Spleen (tissue), 11 donors: Measurements from ENCODE around the gene MCTP1. TPM values are rescaled to one million over a fixed set of nuclear protein-coding genes. Genes with fewer than 3 reads are reported as not detected.

Source experiments
- DNase-seq: peaks from one replicate; pipeline ENCODE4 v3.0.0-alpha.2; 2020
- H3K27ac ChIP-seq, 8 donors: fragments of 200-600 bp; sonication (generic) in 7 of 8; 1 replicate in 4 of 8; 2 replicates in 4 of 8; pipeline versions ENCODE4 v1.5.0 to v1.8.0; 2016 to 2021; ENCODE audit warnings: inconsistent platforms in 4 of 8, mild to moderate bottlenecking in 4 of 8, moderate library complexity in 1 of 8
- H3K27me3 ChIP-seq, 7 donors: fragments of 200-600 bp; sonication (generic) in 6 of 7; replicated peaks in 1 of 7; 1 replicate in 4 of 7; 2 replicates in 3 of 7; pipeline versions ENCODE4 v1.5.0 to v1.8.0; 2016 to 2021; ENCODE audit warnings: inconsistent platforms in 3 of 7, mild to moderate bottlenecking in 1 of 7
- H3K36me3 ChIP-seq, 6 donors: fragments of 200-600 bp; sonication (generic) in 5 of 6; 1 replicate in 4 of 6; 2 replicates in 2 of 6; pipeline versions ENCODE4 v1.5.0 to v1.8.0; 2016 to 2021; ENCODE audit warnings: inconsistent platforms in 2 of 6
- H3K4me1 ChIP-seq, 6 donors: fragments of 200-600 bp; sonication (generic) in 5 of 6; 1 replicate in 3 of 6; 2 replicates in 3 of 6; pipeline versions ENCODE4 v1.5.0 to v1.8.0; 2016 to 2021; ENCODE audit warnings: inconsistent platforms in 3 of 6
- H3K4me3 ChIP-seq, 8 donors: fragments of 200-600 bp; sonication (generic) in 7 of 8; 1 replicate in 4 of 8; 2 replicates in 4 of 8; pipeline versions ENCODE4 v1.5.0 to v1.8.0; 2016 to 2021; ENCODE audit warnings: inconsistent platforms in 4 of 8, mild to moderate bottlenecking in 4 of 8, moderate library complexity in 2 of 8
- H3K9me3 ChIP-seq, 8 donors: fragments of 200-600 bp; sonication (generic) in 7 of 8; 1 replicate in 4 of 8; 2 replicates in 4 of 8; pipeline versions ENCODE4 v1.5.0 to v1.8.0; 2016 to 2021; ENCODE audit warnings: inconsistent platforms in 4 of 8
- POLR2A ChIP-seq, 3 donors: fragments of 450-650 bp; IDR thresholded peaks; one replicate each; pipeline ENCODE4 v1.5.1; 2017; ENCODE audit warnings: antibody characterized with exemption in 3 of 3, mild to moderate bottlenecking in 1 of 3
- POLR2AphosphoS5 ChIP-seq, 3 donors: sonication (generic); formaldehyde crosslinking; IDR thresholded peaks; one replicate each; pipeline ENCODE4 v1.5.1; 2017; ENCODE audit warnings: antibody characterized with exemption in 3 of 3
- WGBS, 5 donors: extraction: QIAGEN DNeasy Blood & Tissue Kit in 3 of 5; methylation state at CpG; one replicate each; pipeline versions ENCODE4 v1.1.5 to v1.1.7; 2013 to 2018; 5-methylcytosine and 5-hydroxymethylcytosine counted together
- intact Hi-C: fragments of 100-400 bp; cut with DNase I; formaldehyde crosslinking; loops from one replicate; pipeline ENCODE4 v1.15.0; 2023; ENCODE audit warnings: low total_unique reads
- polyA plus RNA-seq, 3 donors: library from polyadenylated mRNA; stranded (reverse); fragments of 200-250 nt; gene quantifications; one replicate each; pipeline ENCODE4 v1.2.1, GENCODE V29; 2013
- total RNA-seq, 7 donors: library from RNA; depleted of rRNA in 3 of 7; stranded (reverse); fragments of >200 nt in 3 of 7; fragmentation: NEBNext Ultra II Directional in 4 of 7; extraction: Animal tissue kit (Norgen Biotek cat#: 25700) in 4 of 7; gene quantifications; one replicate each; pipeline versions ENCODE4 v1.1.0 to v1.2.1, GENCODE V29; 2016 to 2021
- TF ChIP-seq, protein P1 (sequence below), 11 experiments: fragments of 200-600 bp in 7 of 11; fragments of 450-650 bp in 4 of 11; sonication (generic) in 4 of 11; IDR thresholded peaks in 8 of 11; conservative IDR thresholded peaks in 3 of 11; 1 replicate in 7 of 11; 2 replicates in 4 of 11; pipeline versions ENCODE4 v1.4.0 to v1.8.0; 2016 to 2021; ENCODE audit warnings: antibody characterized with exemption in 11 of 11, inconsistent platforms in 4 of 11, mild to moderate bottlenecking in 1 of 11
- donor health status: healthy with polysubstance abuse.
- donor health status: DM: no; HTN: no; CAD: no; lungs with moderate emphysema.
- donor health status: DM: no; HTN: no; CAD: no.
- donor health status: Bipolar disorder and iron deficiency.
- donor health status: healthy.
- donor health status: DM: no; HTN: no; CAD: no.
- donor health status: DM: yes; HTN: yes; CAD: no.

The MCTP1 gene
- total and polyA plus RNA-seq, 10 donors: 1.2 to 57.2 (median 29.4) TPM

DNA sequence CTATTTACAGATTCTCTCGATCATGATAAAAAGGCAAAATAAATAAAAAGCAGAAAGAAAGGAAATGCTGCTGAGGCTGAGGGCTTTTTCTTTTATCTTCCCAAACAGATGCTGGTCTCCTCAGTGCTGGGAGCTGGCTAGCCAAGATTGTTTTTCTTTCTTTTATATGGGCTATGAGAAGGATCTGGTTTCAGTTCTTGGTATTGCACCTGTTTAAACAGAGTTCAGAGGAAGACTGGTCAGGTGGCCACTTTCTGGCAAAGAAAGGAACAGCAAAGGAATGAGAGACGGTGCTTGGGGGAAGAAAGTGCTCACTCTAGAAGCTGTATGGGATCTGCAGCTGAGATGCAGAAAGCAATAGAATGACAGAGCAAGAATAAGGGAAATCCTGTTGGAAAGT is 577.5 kb downstream of the MCTP1 start:
- WGBS, 5 donors: 20 to 52% (median 39%) methylated on average over 2 of the region's 2 CpGs
- H3K27ac ChIP-seq: no peak overlapping the region

DNA sequence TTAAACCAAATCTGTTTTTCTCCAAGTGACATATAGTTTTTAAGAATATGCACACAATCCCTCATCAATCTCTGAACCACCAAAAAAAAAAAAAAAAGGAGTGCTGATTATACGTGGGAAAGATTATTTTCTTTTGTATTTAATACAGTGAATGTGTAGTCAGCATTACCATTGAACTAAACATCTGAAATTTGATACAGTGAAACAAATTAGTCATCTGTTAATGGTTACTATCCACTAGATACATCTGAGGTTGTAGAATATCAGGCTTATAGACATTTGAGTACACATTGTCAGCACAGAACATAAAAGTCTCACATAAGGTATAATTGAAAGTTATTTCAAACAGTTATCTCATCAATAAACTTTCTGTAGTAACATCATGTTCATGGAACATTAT is 579.5 kb downstream of the MCTP1 start:
- no peaks in the 10 kb centered on the region for H3K4me1 ChIP-seq
- WGBS, 5 donors: 85 to 94% (median 91%) methylated on average over 1 of the region's 1 CpG
- peaks cover 0 to 50% (median 7%) of the 10 kb centered on the region in 6 donors for H3K36me3 ChIP-seq
- no peak overlapping the region for H3K27ac ChIP-seq
- no peak for DNase-seq
- no peaks in the 10 kb centered on the region for H3K27me3 ChIP-seq
- TF ChIP-seq, protein P1, sequence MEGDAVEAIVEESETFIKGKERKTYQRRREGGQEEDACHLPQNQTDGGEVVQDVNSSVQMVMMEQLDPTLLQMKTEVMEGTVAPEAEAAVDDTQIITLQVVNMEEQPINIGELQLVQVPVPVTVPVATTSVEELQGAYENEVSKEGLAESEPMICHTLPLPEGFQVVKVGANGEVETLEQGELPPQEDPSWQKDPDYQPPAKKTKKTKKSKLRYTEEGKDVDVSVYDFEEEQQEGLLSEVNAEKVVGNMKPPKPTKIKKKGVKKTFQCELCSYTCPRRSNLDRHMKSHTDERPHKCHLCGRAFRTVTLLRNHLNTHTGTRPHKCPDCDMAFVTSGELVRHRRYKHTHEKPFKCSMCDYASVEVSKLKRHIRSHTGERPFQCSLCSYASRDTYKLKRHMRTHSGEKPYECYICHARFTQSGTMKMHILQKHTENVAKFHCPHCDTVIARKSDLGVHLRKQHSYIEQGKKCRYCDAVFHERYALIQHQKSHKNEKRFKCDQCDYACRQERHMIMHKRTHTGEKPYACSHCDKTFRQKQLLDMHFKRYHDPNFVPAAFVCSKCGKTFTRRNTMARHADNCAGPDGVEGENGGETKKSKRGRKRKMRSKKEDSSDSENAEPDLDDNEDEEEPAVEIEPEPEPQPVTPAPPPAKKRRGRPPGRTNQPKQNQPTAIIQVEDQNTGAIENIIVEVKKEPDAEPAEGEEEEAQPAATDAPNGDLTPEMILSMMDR (IDR thresholded peaks at IDR 0.05 in 8 of 11, conservative IDR thresholded peaks at IDR 0.05 in 3 of 11): no peak
- TF ChIP-seq POLR2AphosphoS5 (IDR thresholded peaks at IDR 0.05) (no peak), POLR2A (IDR thresholded peaks at IDR 0.05) (no peak)
- H3K4me3 ChIP-seq: no peak overlapping the region
- H3K9me3 ChIP-seq: no peaks in the 10 kb centered on the region
- intact Hi-C loops: no loop called here

More for the DNA sequence above, 577.5 kb downstream of the MCTP1 start:
- Histone ChIP-seq H3K4me1 (no peaks in the 10 kb centered on the region), H3K9me3 (no peaks in the 10 kb centered on the region), H3K36me3 (peaks cover 0 to 70% (median 11%) of the 10 kb centered on the region in 6 donors), H3K27me3 (no peaks in the 10 kb centered on the region), H3K4me3 (no peak overlapping the region)
- no peak for DNase-seq
- TF ChIP-seq POLR2AphosphoS5 (IDR thresholded peaks at IDR 0.05) (no peak), POLR2A (IDR thresholded peaks at IDR 0.05) (no peak)
- TF ChIP-seq, protein P1 (IDR thresholded peaks at IDR 0.05 in 8 of 11, conservative IDR thresholded peaks at IDR 0.05 in 3 of 11): no peak
- intact Hi-C loops: no loop called here

DNA sequence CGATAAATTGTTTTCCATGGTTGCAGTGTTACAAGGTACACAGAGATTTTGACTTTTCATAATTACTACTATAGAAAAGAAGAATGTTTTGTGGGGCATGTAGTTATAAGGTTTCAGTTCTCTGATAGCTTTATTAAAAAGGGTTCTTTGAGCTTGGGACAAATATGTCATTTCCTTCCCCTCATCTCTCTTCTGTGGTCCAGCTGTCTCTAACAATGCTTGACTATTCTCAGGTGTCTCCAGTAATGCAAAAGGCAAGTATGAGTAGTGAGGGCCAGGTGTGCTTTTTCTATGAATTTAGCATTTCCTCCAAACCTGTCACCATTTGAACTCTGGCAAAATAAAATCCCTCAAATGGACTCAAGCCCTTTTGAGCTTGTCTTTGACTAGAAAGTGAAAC is 582.2 kb downstream of the MCTP1 start:
- DNase-seq: no peak
- Histone ChIP-seq H3K9me3 (no peaks in the 10 kb centered on the region), H3K4me3 (no peak overlapping the region), H3K27me3 (no peaks in the 10 kb centered on the region), H3K27ac (no peak overlapping the region), H3K4me1 (no peaks in the 10 kb centered on the region), H3K36me3 (peaks cover 0 to 23% (median 0%) of the 10 kb centered on the region in 6 donors)
- intact Hi-C loops: no loop called here
- TF ChIP-seq POLR2A (IDR thresholded peaks at IDR 0.05): no peak
- TF ChIP-seq POLR2AphosphoS5 (IDR thresholded peaks at IDR 0.05): no peak
- TF ChIP-seq, protein P1 (IDR thresholded peaks at IDR 0.05 in 8 of 11, conservative IDR thresholded peaks at IDR 0.05 in 3 of 11): no peak
- 79 to 94% (median 88%) methylated on average over 1 of the region's 1 CpG for WGBS, 5 donors

DNA sequence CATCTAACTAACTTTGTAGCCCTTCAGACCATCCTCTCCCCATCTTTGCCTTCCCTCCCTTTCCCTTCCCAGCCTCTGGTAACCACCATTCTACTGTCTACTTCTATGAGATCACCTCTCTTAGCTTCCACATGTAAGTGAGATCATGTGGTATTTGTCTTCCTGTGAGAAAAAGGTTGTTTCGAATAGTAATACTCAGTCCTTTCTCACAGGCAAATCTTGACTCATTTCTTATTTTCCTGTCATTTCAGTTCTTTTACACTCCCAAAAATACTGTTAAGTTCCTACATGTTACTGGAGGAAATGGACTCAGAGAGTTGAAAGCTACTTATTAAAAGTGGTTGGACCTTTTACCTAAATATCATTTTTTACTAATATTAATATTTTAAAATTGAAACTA is 584.3 kb downstream of the MCTP1 start:
- H3K27me3 ChIP-seq: no peaks in the 10 kb centered on the region
- TF ChIP-seq, protein P1 (IDR thresholded peaks at IDR 0.05 in 8 of 11, conservative IDR thresholded peaks at IDR 0.05 in 3 of 11): no peak
- TF ChIP-seq POLR2AphosphoS5 (IDR thresholded peaks at IDR 0.05) (no peak), POLR2A (IDR thresholded peaks at IDR 0.05) (no peak)
- peaks cover 0 to 29% (median 0%) of the 10 kb centered on the region in 6 donors for H3K36me3 ChIP-seq
- H3K9me3 ChIP-seq: no peaks in the 10 kb centered on the region
- H3K4me3 ChIP-seq: no peak overlapping the region
- H3K27ac ChIP-seq: no peak overlapping the region
- H3K4me1 ChIP-seq: no peaks in the 10 kb centered on the region
- no peak for DNase-seq
- WGBS, 5 donors: 60 to 79% (median 68%) methylated on average over 1 of the region's 1 CpG
- intact Hi-C loops: no loop called here
